GM19025 (cell line): ENCODE measurements around the gene CYLD.

Experiments used
- ATAC-seq: cut with Tn5 transposase; IDR thresholded peaks from one replicate; pipeline ENCODE4 v1.9.1; 2021; ENCODE audit warnings: mild to moderate bottlenecking, low read depth, moderate library complexity; ENCODE audit not compliant: unreplicated experiment

CYLD gene

GRCh38 chr16:50839356-50839755, 97.5 kb downstream of the CYLD start:
- ATAC-seq: no peak

- no peak for ATAC-seq
Measured at GRCh38 chr16:50839920-50840729, 98.2 kb downstream of the CYLD start.

- ATAC-seq: no peak
Measured at GRCh38 chr16:50841081-50841886, 99.4 kb downstream of the CYLD start.

GRCh38 chr16:50842013-50842505, 100.2 kb downstream of the CYLD start:
- no peak for ATAC-seq

DNA sequence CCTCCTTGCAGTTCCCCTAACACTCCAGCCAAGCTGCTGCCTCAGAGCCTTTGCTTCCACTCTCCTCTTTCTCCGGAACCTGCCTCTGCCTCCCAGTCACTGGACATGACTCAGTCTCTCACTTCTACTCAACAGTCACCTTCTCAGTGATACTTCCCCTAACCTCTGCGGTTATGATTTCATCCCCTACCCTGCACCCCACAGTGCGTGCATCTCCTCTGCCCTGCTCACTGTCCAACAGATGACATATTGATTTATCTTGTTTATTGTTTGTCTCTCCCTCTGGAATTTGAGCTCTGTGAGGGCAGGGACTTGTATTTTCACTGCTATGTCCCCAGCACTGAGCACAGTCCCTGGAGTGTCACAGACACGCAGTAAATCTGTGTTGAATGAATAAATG, 100.7 kb downstream of the CYLD start:
- ATAC-seq: no peak

GRCh38 chr16:50844840-50845239, 103.0 kb downstream of the CYLD start:
- ATAC-seq: no peak

DNA sequence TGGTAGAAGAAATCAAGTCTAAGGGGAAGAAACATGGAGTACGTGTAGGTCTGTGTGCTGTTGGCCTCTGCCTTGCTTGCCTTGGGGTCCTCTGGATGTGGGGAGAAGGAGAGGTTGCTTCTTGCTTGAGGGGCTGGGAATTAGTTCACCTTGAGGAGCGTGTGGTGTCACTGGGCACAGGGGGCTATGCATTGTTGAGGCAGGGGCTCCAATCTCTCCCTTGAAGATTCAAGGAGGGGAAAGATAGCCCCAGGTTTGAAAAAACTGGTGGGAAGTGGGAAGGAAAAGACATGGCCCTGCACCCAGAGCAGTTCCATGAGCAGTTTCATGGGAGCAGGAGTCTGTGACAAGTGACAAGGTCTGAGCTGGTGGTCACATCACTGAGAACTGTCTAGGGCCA, 103.4 kb downstream of the CYLD start:
- no peak for ATAC-seq

GRCh38 chr16:50846511-50846910, 104.6 kb downstream of the CYLD start:
- no peak for ATAC-seq

DNA sequence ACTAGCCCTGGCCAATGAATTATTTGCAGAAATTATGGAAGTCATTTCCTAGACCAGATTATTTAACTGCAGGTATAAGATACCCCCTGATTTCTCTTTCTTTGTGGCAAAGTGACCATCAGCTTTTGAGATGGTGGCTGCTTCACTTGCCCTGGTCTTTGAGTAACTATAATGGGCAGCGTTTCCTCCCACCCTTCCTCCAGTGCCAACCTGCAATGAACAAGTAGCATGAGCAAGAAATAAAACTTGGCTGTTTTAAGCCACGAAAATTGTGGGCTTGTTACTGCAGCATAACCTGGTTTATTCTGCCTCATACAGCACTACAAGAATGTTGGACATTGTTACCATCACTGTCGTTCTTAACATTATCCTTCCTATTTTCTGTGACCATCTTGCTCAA, 105.3 kb downstream of the CYLD start:
- no peak for ATAC-seq

DNA sequence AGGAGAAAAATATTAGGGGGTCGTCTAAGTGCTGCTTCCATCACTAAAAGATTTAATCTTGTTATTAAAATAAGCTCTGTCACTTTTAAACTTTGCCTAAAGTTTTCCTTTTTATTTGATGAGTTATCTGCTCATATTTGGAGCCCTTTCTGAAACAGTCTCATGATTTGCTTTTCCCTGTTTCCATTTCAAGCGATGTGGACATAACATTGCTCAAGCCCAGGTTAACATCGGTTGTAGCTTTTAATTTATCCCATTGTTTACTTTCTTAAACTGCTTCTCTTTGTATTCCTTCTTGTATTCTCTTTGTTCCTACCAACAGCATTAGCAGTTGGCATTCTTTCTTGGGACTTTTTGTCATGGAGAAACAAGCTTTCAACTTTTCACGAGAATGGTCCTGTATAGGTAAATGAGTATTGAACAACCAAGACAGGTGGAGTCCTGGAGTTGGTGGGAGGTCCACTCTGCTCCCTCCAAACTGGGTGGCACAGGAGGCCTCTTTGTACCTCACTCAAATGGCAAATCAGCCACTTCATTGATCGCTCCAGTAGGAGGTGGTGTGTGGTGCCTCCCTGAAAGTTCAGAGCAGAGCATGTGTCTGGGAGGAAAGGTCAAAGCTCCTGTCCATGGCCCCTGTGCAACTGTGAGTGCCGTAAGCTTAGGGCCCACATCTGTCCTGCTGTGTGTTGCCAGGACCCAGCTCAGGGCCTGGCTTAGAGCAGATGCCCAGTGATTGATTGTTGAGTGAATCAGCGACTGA, 107.0 kb downstream of the CYLD start:
- ATAC-seq: no peak
